HL-60 (cell line): ENCODE measurements around the gene AQP1.

ENCODE experiments used
- DNase-seq, 2 experiments: peaks; one replicate each; pipeline ENCODE4 v3.0.0-alpha.2; 2010 to 2020; ENCODE audit warnings: low read depth in 1 of 2, low spot score in 1 of 2
- H3K27ac ChIP-seq: fragments of 250-450 bp; sonication (Bioruptor Pico); replicated peaks from 2 replicates; pipeline ENCODE4 v1.5.1; 2020; ENCODE audit warnings: mild to moderate bottlenecking, moderate library complexity
- H3K27me3 ChIP-seq: fragments of 250-450 bp; sonication (Bioruptor Pico); 2 replicates; pipeline ENCODE4 v1.5.1; 2021; ENCODE audit warnings: mild to moderate bottlenecking, moderate library complexity; ENCODE audit not compliant: insufficient read depth, poor library complexity, severe bottlenecking
- H3K4me3 ChIP-seq: replicated peaks from 2 replicates; pipeline ENCODE4 v1.5.1; 2011; ENCODE audit warnings: mild to moderate bottlenecking, control low read depth, low read length; ENCODE audit not compliant: insufficient read depth
- GABPA ChIP-seq: IDR thresholded peaks from 2 replicates; pipeline ENCODE4 v1.6.1; 2012; ENCODE audit warnings: low read depth
- POLR2AphosphoS5 ChIP-seq: IDR thresholded peaks from 2 replicates; pipeline ENCODE4 v1.6.1; 2012; ENCODE audit warnings: low read depth
- SPI1 ChIP-seq: IDR thresholded peaks from 2 replicates; pipeline ENCODE4 v1.6.1; 2012; ENCODE audit warnings: low read depth, mild to moderate bottlenecking, borderline replicate concordance
- long read RNA-seq: library from polyadenylated mRNA; unstranded; transcript quantifications from one replicate; pipeline ENCODE4 v2.0.0, GENCODE V29; 2020
- TF ChIP-seq, protein P1 (sequence below): IDR thresholded peaks from 2 replicates; pipeline ENCODE4 v1.6.1; 2012; ENCODE audit warnings: low read depth; ENCODE audit not compliant: insufficient replicate concordance
- TF ChIP-seq, protein P2 (sequence below): IDR thresholded peaks from one replicate; pipeline ENCODE4 v1.5.1; 2011; ENCODE audit warnings: low read length, control low read depth, inconsistent platforms; ENCODE audit not compliant: insufficient read depth

AQP1 gene
- long read RNA-seq: 0 reads

- H3K4me3 ChIP-seq: no peak within 1 kb of the TSS
- H3K27ac ChIP-seq: no peak within 1 kb of the TSS
- H3K27me3 ChIP-seq: no peaks in the 10 kb centered on the region
- DNase-seq: no peak
- no peak for TF ChIP-seq POLR2AphosphoS5
- TF ChIP-seq GABPA: no peak
- TF ChIP-seq, protein P1, sequence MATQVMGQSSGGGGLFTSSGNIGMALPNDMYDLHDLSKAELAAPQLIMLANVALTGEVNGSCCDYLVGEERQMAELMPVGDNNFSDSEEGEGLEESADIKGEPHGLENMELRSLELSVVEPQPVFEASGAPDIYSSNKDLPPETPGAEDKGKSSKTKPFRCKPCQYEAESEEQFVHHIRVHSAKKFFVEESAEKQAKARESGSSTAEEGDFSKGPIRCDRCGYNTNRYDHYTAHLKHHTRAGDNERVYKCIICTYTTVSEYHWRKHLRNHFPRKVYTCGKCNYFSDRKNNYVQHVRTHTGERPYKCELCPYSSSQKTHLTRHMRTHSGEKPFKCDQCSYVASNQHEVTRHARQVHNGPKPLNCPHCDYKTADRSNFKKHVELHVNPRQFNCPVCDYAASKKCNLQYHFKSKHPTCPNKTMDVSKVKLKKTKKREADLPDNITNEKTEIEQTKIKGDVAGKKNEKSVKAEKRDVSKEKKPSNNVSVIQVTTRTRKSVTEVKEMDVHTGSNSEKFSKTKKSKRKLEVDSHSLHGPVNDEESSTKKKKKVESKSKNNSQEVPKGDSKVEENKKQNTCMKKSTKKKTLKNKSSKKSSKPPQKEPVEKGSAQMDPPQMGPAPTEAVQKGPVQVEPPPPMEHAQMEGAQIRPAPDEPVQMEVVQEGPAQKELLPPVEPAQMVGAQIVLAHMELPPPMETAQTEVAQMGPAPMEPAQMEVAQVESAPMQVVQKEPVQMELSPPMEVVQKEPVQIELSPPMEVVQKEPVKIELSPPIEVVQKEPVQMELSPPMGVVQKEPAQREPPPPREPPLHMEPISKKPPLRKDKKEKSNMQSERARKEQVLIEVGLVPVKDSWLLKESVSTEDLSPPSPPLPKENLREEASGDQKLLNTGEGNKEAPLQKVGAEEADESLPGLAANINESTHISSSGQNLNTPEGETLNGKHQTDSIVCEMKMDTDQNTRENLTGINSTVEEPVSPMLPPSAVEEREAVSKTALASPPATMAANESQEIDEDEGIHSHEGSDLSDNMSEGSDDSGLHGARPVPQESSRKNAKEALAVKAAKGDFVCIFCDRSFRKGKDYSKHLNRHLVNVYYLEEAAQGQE: no peak
- no peak for TF ChIP-seq SPI1
- TF ChIP-seq, protein P2, sequence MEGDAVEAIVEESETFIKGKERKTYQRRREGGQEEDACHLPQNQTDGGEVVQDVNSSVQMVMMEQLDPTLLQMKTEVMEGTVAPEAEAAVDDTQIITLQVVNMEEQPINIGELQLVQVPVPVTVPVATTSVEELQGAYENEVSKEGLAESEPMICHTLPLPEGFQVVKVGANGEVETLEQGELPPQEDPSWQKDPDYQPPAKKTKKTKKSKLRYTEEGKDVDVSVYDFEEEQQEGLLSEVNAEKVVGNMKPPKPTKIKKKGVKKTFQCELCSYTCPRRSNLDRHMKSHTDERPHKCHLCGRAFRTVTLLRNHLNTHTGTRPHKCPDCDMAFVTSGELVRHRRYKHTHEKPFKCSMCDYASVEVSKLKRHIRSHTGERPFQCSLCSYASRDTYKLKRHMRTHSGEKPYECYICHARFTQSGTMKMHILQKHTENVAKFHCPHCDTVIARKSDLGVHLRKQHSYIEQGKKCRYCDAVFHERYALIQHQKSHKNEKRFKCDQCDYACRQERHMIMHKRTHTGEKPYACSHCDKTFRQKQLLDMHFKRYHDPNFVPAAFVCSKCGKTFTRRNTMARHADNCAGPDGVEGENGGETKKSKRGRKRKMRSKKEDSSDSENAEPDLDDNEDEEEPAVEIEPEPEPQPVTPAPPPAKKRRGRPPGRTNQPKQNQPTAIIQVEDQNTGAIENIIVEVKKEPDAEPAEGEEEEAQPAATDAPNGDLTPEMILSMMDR: no peak
Measured at GRCh38 chr7:30911561-30911969, at the start of gene AQP1. Gene AQP1, plus strand, starts transcription at chr7:30911853. Its CDS starts 57 bp downstream, at chr7:30911910.

DNA sequence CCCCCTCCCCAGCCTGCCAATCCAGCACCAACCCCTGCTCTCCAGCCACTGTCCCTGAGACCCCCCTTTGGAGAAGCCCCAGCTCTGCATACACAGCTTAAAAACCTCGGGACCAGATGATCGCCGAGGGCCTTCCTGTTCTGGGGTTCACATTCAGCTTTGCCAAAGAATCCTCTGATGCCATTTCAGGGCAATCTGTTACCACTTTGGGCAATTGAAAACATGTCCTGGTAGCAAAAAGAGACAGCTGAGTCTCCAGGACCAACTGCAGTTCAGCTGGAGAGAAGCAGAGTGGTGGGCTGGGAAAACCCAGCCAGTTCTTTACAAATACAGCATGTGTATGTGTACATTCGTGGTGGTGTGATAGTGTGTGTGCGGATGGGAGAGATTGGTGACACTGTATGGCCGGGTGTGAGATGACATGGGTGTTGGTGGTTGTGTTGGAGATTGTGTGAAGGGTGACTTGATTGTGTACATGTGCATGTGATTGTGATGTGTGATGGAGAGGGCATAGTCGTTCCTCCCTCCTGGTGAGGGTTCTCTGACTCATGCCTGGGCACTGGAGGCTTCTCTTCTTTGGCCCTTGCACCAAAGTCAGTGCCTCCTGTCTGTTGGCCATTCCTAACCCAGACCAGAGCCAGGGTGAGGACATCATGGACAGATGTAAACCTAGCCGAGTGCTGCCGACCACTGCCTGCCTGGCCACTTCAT is 48.5 kb upstream of the AQP1 start:
- H3K27me3 ChIP-seq: no peaks in the 10 kb centered on the region
- TF ChIP-seq GABPA: no peak
- no peak for TF ChIP-seq POLR2AphosphoS5
- no peak for TF ChIP-seq SPI1
- TF ChIP-seq, protein P2: no peak
- TF ChIP-seq, protein P1: no peak
- no peak for DNase-seq
- H3K4me3 ChIP-seq: no peak overlapping the region
- no peak overlapping the region for H3K27ac ChIP-seq

- DNase-seq: no peak
- Histone ChIP-seq H3K4me3 (no peak overlapping the region), H3K27ac (no peak overlapping the region), H3K27me3 (no peaks in the 10 kb centered on the region)
- TF ChIP-seq, protein P2: no peak
- TF ChIP-seq SPI1 (no peak), POLR2AphosphoS5 (no peak), GABPA (no peak)
- TF ChIP-seq, protein P1: no peak
Measured at GRCh38 chr7:30863706-30864035, 48.0 kb upstream of the AQP1 start.
